G401 (cell line): Measurements from ENCODE around the gene SLC13A3. TPM values are rescaled to one million over a fixed set of nuclear protein-coding genes. Genes with fewer than 3 reads are reported as not detected.

Source experiments
- DNase-seq: peaks from one replicate; pipeline ENCODE4 v3.0.0-alpha.2; 2015; ENCODE audit warnings: low spot score
- in situ Hi-C: cut with HindIII; loops from 2 replicates; pipeline ENCODE4 v1.10.0; 2016; ENCODE audit warnings: low sequenced_read_pairs, mixed read lengths
- total RNA-seq: library from RNA; depleted of rRNA; stranded (reverse); fragments of >200 nt; shearing (Covaris generic); gene quantifications from 2 replicates; pipeline ENCODE4 v1.2.3, GENCODE V29; 2014

The SLC13A3 gene
- total RNA-seq, 1 experiment from 2014 or later: not detected

- no peak for DNase-seq
- in situ Hi-C loops: no loop called here
Observed at GRCh38 chr20:46569961-46570360, 81.3 kb downstream of the SLC13A3 start.

- DNase-seq: peak; percentile 95
- in situ Hi-C loops: no loop called here
Observed at GRCh38 chr20:46568570-46569129, 82.6 kb downstream of the SLC13A3 start.

- no peak for DNase-seq
Observed at GRCh38 chr20:46566125-46566524, 85.1 kb downstream of the SLC13A3 start.

DNA sequence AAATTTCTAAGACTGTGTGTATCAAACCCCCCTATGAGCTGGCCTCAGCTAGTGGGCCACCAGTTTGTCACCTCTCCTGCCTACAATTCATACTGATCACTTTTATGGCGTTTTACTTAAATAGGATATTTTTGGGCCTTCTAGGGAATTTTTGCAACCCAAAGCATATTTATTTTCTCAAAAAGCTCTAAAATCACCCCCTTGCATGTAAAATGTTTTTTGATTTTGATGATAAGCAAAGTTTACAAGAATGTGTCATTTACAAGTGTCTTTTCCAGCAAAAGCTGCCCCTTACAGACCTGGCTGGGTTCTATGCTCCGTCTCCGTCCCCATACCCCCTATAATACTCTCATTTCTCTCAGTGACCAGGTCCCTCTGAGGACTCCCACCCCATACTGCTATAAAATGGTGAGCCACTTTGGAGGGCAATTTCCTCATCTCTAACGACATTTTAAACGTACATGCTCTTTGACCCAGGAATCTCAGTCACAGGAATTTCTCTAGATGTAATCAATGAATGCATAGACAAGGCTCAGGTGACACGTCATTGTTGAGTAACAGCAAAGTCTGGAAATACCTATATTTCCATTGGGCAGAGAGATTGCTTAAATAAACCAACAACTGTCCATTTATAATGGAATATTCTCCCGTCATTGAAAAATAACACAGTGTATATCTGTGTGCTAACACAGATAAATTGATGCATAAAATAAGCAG, 86.9 kb downstream of the SLC13A3 start:
- in situ Hi-C loops: no loop called here
- no peak for DNase-seq

More at GRCh38 chr20:46566125-46566524, 85.1 kb downstream of the SLC13A3 start:
- in situ Hi-C loops: no loop called here

DNA sequence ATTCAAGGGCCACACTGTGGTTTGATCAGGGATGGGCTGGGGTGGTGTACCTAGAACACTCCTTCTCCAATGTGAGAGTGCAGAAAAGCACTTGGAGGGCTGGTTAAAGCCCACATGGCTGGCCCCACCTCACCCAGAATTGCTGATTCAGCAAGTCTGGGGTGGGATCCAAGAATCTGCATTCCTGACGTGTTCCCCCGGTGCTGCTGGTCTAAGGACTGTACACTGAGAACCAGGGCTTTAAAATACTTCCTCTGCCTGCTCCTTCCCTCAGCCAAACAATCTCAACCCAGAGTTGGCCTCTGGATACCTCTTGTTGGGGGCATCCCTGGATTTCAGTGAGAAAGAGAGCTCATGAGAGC, 87.4 kb downstream of the SLC13A3 start:
- in situ Hi-C loops: no loop called here
- no peak for DNase-seq

GRCh38 chr20:46563170-46563859, 87.9 kb downstream of the SLC13A3 start:
- in situ Hi-C loops: no loop called here
- no peak for DNase-seq

GRCh38 chr20:46562373-46563169, 88.7 kb downstream of the SLC13A3 start:
- in situ Hi-C loops: no loop called here

GRCh38 chr20:46562009-46562372, 89.3 kb downstream of the SLC13A3 start:
- DNase-seq: no peak
- in situ Hi-C loops: no loop called here

More at GRCh38 chr20:46562373-46563169, 88.7 kb downstream of the SLC13A3 start:
- DNase-seq: peak; percentile 88

DNA sequence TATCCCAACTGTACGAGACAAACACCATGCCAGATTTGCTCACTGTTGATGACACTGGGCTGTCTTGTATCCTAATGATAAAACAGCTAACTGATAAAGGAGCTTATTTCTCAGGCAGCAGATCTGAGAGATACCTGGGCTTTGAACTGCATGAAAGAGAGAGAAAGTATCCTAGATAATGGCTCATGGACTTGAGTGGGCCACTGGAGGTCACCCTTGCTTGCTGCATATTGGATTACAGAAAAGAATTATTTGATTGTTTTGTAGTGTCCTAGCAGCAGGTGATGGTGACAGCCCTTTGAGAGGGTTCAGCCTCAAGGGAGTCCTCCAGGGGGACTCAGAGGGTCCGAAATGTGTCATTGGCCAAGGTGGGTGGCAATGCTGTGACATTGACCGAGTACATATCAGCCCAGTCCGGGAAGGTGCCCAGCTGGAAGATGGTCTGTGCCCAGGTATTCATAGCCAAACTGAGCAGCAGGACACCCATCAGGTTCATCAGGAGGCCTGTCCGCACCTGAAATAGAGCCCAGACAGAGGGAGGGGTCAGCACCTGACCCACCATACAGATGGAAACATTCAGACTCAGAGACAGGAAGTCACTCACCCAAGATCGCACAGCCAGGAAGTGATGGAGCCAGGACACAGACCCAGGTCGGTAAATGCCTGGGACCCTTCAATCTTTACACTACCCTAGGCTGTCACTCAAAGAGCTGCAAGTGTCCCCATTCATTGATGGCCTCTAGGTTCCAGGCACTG, 91.4 kb downstream of the SLC13A3 start:
- in situ Hi-C loops: no loop called here
- peak; percentile 61 for DNase-seq

- in situ Hi-C loops: no loop called here
- DNase-seq: no peak
Observed at GRCh38 chr20:46559001-46559400, 92.3 kb downstream of the SLC13A3 start.

- no peak for DNase-seq
- in situ Hi-C loops: no loop called here
Observed at GRCh38 chr20:46558511-46558959, 92.7 kb downstream of the SLC13A3 start.

DNA sequence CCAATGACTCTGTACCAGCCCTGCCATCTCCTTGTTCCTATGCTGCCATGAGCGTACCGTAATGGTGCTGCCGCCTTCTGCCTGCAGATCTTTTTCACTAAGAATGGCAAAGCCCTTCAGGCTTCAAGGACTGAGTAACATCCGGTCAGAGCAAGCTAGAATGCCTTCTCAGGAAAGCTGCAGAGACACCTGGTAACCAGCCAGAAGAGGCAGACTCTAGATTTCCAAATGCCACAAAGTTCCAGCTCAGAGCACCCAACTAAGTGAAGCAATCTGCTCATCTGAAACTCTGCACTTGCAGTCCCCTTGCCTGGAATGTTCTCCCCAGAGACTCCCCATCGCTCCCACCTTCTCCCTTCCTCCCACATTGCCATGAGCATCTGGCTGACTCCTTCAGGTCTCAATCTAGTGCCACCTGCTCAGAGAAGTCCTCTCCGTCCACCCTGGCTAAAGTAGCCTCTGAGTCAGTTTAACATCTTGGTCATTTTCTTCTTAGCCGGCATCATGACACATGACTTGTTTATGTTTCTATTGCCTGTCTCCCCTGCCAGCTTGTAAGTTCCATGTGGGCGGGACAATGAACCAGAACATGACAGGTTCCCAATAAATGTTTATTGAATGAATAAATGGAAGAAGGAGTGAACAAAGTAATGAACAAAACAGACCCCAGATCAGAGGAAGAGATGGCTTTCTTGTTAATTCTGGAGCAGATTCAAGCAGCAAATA, 93.9 kb downstream of the SLC13A3 start:
- DNase-seq: no peak
- in situ Hi-C loops: no loop called here

DNA sequence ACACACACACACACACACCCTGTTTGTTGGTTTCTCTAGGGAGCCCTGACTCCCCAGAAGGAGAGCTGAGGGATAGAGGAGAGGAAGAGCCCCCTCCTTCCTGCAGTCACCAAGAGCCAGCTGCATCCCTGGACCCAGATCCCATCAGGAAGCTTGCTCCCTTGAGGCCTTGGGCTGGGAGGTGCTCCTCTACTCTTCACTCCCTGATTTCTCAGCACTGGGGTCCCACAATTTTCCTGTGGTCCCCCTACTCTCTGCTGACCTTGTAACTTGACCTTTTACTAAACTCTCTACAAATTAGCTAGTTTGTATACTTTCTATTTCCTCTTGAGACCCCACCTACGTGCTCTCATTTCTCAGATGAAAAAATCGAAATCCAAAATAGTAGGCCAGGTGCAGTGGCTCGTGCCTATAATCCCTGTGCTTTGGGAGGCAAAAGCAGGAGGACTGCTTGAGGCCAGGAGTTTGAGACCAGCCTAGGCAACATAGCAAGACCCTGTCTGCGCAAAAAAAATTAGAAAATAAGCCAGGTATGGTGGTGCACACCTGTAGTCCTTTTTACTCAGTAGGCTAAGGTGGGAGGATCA, 95.8 kb downstream of the SLC13A3 start:
- no peak for DNase-seq

DNA sequence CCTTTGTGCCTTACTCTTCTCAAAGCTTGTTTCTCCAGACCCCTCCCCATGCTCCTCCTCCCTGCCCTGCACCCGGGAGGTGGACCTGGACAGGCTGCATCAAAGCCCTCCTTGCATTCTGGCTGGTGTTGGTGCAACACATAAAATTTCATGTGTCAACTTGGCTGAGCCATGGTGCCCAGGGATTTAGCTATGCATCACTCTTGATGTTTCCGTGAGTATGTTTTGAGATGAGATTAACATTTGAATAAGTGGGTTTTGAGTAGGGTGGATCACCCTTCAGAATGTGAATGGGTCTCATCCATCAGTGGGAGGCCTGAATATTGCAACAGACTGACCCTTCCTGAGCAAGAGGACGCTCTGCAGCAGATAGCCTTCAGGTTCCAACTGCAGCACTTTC, 96.4 kb downstream of the SLC13A3 start:
- in situ Hi-C loops: no loop called here
- no peak for DNase-seq

More for the DNA sequence above, 95.8 kb downstream of the SLC13A3 start:
- in situ Hi-C loops: no loop called here

GRCh38 chr20:46553926-46554325, 97.3 kb downstream of the SLC13A3 start:
- DNase-seq: no peak
- in situ Hi-C loops: no loop called here

- in situ Hi-C loops: no loop called here
- DNase-seq: peak; percentile 15
Observed at GRCh38 chr20:46552460-46553420, 98.5 kb downstream of the SLC13A3 start.
